Fibroblast of skin of left quadriceps (primary cell): ENCODE measurements around the gene PLA2G4A.
"Not testable (repeated sequence)": the region's sequence is repeated elsewhere in the genome, so short reads cannot be mapped to it uniquely, and the experiment has no call there.

Source experiments
- DNase-seq, 2 experiments: peaks; one replicate each; pipeline ENCODE4 v3.0.0-alpha.2; 2013; ENCODE audit warnings: low read depth in 2 of 2

The PLA2G4A gene

DNA sequence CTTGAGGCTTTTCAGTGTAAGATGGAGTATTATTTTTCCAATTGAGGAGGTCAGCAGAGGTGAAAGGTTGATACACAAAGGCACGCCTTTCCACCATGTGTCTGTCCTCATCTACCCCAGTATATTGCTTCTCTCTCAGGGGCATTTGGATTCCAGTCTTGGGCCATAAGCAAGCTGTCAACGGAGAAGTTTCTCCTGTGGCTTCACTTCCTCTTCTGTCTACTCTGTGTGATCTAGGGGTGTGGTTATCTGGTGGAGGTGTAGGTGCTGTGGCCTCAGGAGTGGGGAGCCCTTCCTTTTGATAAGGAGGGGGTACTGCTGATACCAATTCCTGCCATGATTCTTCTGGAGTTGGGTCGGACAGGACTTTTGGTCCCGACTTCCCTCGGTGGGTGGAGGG, 92.6 kb downstream of the PLA2G4A start:
- not testable (repeated sequence) for DNase-seq

DNA sequence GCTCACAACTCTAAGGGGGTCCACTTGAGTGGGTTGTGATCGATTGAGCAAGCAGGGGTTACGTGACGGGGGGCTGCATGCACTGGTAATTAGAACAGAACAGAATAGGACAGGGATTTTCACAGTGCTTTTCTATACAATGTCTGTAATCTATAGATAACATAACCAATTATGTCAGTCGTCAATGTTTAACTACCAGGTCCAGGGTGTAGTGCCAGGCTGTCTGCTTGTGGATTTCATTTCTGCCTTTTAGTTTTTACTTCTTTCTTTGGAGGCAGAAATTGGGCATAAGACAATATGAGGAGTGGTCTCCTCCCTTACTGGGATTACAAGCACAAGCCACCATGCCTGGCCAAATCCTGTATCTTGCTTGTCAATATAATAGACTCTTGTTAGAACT, 94.1 kb downstream of the PLA2G4A start:
- not testable (repeated sequence) for DNase-seq

DNA sequence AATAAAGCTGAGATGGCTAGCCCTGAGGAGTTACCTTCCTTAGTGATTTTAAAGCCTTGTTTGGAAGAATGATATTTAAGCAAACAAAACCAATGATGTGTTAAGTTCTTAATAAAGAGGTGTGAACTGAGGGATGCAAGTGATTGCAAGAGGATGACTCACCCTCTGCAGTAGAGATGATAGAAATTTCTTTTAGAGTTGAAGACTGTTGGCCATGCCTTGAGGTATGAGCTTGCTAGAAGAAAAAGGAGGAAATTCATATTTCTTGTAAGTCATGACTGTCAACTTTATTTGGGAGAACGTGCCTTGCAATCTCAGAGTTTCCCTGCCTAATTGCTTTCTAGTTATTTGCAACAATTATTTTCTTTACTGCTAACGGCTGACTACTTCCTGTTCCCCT, 94.7 kb downstream of the PLA2G4A start:
- DNase-seq = no peak

DNA sequence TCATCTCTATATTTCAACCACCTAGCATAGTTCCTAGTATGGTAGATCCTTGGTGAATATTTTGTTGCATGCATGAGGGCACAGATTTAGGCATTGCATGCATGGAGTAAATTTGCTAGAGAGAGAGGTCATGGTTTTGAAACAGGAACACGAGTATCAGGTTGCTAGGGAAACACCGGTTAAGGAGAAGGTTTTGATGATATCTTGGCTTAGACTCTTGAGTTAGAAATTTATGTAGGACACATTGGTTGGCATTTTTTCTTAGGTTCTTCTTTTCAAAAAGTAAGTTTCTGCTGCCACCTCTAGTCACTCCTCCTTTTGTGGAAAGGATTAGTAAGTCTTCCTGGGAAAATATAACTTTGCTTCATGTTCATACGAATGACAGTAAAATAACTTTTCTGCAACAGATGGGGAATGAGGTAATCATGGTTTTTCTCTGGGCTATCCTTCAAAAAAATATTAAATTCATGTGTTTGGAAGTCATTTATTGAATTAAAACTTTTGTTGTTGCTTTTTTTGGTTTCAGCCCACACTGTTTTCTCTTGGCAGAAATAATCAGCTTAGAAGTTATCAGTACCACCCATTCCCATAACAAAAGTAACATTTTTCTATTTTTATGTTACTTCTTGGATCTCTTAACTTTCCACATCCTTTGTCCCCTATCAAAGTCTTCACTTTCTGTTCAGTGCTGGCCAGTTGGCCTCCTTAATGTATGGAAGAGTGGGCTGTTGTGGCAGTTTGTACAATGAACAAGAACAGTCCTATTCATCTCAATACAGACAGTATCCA, 97.3 kb downstream of the PLA2G4A start:
- DNase-seq = no peak

DNA sequence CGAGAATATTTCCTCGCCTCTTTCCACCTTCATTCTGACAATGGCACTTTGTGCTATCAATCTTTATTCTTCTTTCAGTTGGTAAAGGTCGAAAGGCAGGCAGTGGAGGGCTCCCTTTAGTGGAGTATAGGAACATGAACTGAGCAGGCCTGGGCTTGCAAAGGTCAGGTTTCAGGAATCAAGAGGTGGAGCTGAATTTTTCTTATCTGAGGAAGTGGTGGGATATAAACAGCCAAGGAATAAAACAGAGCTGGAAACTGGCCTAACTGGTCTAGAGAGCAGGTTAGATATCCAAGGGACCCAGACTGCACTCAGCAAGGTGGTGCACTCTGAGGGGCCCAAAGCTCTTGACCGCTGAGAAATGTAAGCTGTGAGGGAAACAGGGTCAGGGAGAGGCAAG, 99.1 kb downstream of the PLA2G4A start:
- DNase-seq = no peak

DNA sequence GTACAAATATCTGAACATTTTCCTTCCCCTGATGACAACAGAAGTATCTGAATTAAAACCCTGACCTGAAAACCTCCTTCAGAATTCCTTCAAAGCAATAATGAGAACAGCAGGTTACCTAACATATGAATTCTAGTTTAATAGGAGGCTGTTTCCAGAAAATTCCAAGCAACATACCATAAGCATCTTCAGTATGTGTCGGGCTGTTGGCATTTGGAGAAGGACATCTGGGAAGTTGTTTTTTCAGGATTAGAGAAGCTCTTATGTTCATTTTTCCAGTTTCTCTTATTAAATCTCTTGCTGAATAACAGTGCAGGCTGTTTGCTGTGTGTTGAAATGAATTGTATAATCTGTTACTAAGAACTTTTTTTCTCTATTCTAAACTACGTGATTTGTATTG, 101.5 kb downstream of the PLA2G4A start:
- DNase-seq = peak in 1 of 2 experiments; percentile 19

DNA sequence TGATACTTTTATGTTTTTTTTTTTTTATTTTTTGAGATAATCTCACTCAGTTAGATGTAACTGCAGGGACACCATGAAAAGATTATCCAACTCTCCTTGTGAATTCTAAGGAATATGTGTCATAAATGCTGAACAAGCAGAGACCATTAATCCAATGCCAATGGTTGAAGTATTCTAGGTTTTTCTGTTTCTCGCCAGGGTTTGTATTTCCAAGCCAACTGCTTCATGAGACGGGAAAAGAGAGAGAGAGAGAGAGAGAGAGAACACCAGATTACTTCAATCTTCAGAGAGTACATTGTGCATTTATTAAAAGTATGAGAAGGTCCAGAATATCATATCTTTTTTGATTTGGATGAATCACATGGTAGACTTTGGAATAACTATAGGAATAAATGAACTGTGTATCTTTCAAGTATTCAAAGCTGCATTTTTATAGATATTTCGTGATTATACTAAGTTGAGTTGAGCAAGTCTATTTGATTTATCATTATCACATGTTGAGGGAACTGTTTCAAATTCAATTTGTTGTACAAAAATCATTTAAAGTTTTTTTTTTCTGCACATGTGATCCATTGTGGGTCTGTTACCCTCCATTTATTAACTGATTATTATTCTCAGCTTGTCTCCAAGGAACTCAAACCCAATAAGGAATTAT, 108.4 kb downstream of the PLA2G4A start:
- DNase-seq = no peak

DNA sequence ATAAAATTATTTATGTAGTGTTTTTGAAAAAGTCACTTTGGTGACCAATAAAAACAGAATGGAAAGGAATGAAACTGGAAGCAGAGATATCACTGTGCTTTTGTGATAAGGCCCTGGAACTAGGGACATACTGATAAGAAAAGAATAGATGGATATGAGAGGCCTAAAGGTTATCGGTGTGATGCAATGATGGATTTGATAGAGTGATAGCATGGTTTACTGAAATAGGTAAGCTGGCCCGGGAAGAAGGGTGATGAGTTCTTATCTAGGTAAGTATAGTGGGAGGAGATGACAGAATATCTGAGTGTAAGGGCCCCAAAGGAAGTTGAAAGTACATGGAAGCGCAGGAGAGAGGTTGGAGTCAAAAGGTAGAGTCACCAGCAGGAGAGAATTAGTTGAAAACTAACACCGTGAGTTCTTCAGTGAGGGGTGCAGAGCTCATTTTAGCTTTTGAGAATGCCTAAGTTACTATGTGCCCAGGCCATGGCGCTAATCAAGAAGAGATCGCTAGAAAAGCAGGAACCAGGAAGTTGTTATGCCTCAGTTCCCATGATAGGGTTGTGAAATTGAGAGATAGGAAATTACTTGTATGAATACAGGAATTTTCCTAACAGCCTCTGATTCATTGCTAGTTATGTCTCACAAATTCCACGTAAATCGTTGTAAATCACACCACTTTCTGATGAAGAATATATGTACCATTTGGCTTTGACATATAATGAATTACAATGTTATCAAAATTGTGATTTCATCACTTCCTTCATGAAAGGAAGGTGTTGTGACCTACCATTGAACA, 115.3 kb downstream of the PLA2G4A start:
- no peak for DNase-seq

DNA sequence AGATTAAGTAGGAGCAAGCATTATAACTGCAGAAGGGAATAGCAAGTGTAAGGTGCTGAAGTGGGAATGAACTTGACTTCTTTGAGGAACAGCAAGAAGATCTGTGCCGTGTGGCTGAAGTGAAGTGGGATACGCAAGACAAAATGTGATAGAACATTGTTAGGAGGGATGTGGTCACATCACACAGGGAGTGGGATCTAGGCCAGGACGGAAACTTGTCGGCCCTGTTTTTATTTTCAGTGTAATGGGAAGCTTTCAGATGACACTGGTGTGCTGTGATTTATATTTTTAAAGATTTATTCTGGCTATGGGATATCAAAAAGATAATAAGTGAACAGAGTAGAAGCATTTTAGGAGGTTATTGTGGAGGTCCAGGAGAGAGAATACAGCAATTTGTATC, 116.4 kb downstream of the PLA2G4A start:
- DNase-seq = no peak

DNA sequence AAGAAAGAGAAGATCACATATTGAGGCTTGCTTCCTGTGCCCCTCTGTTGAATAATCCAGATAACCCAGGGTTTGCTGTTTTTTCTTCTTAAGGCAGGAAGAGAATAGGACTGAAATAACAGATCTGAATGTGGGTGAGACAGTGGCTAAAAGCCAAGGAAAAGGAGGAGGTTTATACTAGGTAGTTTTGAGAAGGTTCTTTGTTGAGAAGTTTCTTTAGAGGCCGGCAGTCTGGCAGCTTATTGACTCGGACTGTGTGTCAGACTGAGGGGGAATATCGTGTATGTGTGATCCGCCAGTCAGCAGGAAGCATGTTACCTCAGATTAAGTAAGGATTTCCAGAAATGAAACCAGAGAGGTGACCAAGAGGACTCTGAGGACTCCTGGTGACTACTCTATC, 119.8 kb downstream of the PLA2G4A start:
- DNase-seq = no peak

DNA sequence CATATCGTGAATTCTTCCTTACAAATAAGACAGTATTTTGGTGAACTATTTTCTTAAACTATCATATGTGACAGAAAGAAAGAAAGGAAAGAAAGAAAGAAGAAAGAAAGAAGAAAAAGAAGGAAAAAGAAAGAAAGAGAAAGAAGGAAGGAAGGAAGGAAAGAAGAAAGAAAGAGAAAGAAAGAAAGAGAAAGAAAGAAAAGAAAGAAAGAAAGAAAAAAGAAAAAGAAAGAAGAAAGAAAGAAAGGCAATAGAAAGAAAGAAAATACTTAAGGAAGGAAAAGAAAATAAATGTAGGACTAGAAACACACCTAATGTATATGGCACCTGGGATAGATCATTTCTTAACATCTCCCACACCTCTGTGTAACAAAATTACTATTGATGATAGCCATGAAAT, 120.4 kb downstream of the PLA2G4A start:
- DNase-seq = no peak

DNA sequence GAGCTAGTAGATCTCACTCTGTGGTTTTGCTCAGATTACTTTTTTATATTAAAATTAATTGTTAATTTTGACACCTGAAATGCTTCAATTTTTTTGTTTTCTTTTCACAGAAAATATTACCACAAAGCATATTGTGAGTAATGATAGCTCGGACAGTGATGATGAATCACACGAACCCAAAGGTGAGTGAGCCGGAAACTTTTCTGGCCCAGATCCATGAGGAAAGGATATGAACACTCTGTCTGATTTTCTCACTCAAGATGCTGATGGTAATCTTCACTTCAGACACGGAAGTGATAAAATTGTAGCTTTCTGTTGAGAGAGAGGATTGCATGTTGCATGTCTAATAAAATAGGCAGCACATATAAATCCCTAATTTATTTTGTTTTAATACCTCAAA, 121.8 kb downstream of the PLA2G4A start:
- DNase-seq = no peak

DNA sequence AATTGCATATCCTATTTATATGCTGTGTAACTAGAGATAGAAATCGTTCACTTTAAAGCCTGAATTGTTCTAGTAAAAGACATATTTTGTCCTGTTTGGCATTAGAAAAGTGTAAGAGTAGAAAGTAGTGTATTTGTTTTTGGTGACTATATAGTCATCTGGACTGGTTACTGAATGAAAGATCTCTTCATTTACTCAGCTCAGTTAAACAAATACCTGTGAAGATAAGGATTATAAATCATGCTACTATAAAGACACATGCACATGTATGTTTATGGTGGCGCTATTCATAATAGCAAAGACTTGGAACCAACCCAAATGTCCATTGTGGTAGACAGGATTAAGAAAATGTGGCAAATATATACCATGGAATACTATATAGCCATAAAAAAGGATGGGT, 125.1 kb downstream of the PLA2G4A start:
- no peak for DNase-seq

DNA sequence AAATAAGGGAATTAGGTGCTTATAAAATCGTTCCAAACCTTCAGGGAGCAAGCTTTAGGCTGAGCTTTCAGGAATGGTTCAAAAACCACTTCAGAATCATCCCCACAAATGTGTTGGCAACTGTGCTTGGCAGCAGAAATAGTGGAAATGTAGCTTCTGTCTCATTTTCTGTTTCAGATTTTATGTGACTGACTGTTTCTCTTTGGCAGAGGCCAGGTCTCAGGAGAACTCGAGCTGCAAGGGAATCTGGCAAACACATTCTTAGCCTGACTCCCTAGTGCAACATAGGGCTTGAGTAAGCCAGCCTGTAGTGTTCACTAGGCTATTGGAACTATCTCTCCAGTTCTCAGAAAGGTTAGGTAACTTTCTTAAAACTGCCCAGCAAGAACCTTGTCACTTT, 128.6 kb downstream of the PLA2G4A start:
- peak in 1 of 2 experiments; percentile 10 for DNase-seq

DNA sequence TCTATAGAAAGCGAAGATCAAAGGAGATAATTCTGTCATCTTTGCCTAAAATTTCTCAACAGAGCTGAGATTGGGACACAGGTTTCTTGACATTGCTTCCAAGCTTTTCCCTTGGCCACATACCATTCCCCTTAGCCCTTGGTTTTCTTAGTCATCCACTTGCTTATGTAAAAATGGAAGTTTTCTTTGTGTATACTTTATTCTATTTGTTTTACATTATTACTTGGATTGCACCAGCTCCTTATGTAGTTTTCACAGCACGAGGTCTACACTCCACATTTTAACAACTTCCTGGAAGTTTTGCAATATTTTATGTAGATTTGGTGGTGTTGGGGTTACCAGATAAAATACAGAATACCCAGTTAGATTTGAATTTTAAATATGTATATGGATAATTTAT, 129.8 kb downstream of the PLA2G4A start:
- DNase-seq = peak in 1 of 2 experiments; percentile 29

DNA sequence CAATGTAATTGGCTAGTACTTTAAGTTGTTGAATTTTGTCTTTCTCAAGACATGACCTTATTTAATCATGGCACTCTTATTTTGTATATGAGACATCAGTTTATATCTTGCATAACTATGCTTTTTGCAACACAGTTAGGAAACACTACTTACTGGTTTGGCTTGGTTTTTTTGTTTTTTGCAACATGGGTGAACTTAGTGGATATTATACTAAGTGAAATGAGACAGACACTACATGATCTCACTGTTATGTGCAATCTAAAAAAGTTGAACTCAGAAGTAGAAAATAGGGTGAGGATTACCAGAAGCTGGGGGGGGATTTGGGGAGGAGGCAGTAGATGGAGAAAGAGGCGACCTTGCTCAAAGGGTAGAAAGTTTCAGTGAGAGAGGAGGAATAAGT, 132.1 kb downstream of the PLA2G4A start:
- DNase-seq = no peak

DNA sequence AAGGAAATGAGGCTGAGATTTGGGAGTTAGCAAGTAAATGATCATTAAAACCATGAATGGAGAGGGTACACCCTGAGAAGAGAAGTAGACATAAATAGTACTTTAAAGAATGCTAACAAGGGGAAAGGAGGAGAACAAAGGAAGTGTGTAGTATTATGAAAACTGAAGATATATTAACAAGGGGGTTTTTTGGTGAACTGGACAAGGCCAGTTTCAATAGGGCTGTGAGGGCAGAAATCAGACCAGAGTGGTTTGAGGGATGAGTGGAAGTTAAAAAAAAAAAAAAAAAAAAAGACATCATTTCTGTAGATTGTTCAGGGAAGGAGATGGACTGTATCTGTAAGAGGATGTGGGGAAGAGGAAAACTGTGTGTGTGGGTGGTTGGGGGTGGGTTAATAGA, 137.1 kb downstream of the PLA2G4A start:
- DNase-seq = no peak

DNA sequence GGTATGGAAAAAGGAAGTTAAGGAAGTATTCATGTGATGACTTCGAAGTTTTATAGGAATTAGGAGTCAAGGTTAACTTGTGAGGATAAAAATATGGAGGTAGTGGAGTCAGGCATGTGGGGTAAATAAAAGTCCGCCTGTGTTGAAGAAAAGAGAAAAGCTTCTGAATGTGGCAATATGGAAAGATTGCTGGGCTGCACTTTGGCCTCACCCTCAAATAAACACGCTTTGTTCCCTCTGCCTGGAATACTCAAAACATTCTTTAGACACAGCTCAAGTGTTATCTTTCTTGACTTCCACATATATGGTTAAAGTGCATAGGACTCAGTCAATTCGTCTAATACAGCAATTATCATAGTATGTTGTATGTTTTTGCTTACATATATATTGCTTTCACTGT, 137.7 kb downstream of the PLA2G4A start:
- no peak for DNase-seq

DNA sequence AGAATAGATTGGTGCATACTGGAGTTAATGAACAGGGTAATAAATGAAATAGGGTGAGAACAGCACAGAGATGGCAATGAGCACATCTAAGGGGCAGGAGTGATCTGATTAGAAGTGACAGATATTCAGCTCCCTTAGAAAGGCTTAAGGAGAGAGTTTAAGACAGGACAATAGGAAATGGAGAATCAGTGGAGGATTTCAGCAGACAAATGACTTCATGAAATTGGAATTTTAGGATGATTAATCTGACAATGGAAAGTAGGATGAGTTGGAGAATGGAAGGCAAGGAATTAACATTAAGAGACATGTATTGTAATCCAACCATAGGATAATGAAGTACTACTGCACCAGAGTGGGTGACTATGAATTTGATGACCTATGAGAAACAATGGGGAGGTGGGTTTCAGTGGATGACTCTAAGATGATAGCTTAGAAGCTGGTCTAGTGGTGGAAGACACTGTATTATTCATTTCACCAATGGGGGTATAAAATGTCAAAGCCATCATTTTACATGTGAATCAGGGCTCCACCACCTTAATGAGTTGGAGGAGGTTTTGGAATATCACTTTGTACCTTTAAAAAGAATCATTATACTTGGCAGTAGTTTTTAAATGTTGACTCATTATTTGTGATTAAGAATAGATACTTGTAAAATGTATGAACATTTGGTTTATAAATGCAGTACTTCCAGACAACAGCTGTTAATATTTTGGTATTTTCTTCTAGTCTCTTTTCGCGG, 139.1 kb downstream of the PLA2G4A start:
- peak; percentile 36 to 37 for DNase-seq

DNA sequence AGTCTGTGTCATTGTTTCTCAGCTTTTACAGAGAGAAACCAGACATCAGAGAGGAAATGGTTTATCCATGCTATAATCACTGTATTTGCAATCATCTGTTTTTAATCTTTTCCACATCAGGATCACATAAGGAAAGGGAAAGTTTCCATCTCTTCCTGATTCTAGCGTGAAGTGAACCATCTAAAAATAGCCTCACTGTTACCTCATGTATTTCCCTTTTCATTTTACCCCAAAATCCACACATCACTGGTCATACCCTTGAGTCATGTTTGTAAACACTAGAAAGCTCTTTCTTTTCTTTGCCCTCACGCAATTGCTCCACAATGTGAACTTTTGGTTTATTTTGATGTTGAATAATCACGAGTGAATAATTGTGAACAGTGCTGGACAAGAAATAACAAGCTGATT, 146.0 kb downstream of the PLA2G4A start:
- peak; percentile 95 for DNase-seq

DNA sequence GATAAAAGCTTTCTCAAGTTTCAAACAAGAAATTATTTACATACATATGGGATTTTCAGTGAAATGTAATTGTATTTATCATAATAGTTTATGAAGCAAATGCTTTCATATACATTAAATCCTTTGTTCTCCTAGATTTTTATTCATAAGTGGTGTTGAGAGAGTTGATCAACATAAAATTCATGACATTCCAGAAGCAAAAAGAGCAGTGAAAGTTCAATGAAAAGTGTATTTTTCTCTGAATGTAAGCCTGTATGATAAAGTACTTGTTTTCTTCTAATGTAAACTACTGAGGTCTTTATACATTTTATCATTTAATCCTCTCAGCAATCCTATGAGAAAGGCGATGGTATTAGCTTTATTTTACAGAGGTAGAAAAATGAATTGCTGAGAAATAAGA, 146.5 kb downstream of the PLA2G4A start:
- DNase-seq = no peak

DNA sequence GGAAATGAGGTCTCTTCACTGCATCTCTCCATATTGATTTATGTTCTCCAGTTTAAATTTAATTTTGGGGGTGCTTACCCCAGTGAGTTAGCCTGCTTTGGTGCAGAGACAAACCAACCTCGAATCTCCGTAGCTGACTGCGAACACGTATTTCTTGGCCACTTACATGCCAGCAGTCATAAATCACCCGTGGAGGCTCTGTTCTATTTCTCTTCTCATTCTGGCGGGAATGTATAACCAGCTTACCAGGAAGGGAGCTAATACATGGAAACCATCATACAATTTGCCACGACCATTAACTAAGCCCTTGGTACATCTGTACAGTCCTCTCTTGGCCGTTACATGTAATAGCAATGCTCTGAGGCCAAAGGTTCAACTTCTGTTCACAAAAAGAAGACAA, 148.0 kb downstream of the PLA2G4A start:
- no peak for DNase-seq
